Measurements from ENCODE around the gene PCSK5. TPM values are rescaled to one million over a fixed set of nuclear protein-coding genes. Genes with fewer than 3 reads are reported as not detected.

PCSK5 gene
- total and polyA plus RNA-seq, 10 donors = 0.28 to 8.1 (median 5.5) TPM

DNA sequence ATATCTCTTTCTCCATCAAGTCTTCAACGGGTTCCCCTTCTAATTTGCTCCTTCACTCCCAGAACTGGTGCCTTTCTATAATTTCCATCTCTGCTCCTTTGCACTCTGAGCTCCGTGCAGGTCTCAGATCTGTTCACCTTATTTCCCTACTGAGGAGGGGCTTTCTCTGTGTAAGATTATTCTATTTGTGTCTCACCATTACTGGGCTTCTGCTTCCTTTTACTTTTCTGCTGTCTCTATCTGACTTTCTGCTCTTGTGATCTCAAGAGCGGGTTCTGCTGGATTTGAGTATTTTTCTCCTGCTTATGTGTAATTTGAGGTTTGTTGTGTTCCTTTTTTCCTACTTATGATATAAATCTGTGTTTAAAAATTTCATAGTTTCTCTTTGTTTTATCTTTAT, 117.5 kb downstream of the PCSK5 start:
- no peak overlapping the region for H3K27ac ChIP-seq
- intact Hi-C loops (cut with DNase I; ENCODE audit: low total_unique reads) = no loop called here
- no peak overlapping the region for H3K4me3 ChIP-seq
- H3K36me3 ChIP-seq = no peaks in the 10 kb centered on the region
- H3K27me3 ChIP-seq (replicated peaks in 1 of 7) = no peaks in the 10 kb centered on the region
- H3K4me1 ChIP-seq = no peaks in the 10 kb centered on the region
- WGBS, 5 donors = 73 to 86% (median 80%) methylated on average over 3 of the region's 3 CpGs
- DNase-seq = no peak
- TF ChIP-seq POLR2A (IDR thresholded peaks at IDR 0.05) (no peak), POLR2AphosphoS5 (IDR thresholded peaks at IDR 0.05) (no peak)
- TF ChIP-seq, protein P1, sequence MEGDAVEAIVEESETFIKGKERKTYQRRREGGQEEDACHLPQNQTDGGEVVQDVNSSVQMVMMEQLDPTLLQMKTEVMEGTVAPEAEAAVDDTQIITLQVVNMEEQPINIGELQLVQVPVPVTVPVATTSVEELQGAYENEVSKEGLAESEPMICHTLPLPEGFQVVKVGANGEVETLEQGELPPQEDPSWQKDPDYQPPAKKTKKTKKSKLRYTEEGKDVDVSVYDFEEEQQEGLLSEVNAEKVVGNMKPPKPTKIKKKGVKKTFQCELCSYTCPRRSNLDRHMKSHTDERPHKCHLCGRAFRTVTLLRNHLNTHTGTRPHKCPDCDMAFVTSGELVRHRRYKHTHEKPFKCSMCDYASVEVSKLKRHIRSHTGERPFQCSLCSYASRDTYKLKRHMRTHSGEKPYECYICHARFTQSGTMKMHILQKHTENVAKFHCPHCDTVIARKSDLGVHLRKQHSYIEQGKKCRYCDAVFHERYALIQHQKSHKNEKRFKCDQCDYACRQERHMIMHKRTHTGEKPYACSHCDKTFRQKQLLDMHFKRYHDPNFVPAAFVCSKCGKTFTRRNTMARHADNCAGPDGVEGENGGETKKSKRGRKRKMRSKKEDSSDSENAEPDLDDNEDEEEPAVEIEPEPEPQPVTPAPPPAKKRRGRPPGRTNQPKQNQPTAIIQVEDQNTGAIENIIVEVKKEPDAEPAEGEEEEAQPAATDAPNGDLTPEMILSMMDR (IDR thresholded peaks at IDR 0.05 in 8 of 11, conservative IDR thresholded peaks at IDR 0.05 in 3 of 11) = no peak
- H3K9me3 ChIP-seq = no peaks in the 10 kb centered on the region

DNA sequence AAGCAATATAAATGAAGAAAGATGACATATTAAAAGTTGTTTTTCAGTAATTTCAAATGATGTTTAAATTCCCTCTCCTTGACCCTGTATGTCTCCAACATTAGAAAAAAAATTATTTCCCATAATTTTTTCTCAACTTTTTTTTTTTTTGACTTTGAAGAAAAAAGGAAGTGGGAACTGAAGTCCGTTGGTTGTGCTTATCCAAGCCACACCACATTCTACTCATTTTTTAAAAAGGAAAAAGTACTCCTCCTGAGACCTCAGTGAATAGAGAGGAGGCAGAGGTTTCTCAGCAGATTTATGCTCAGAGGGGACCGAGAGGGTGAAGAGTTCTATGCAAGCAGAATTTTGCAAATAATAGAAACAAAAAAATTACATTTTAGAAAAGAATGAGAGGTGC, 123.3 kb downstream of the PCSK5 start:
- Histone ChIP-seq H3K27me3 (replicated peaks in 1 of 7) (no peaks in the 10 kb centered on the region), H3K27ac (no peak overlapping the region), H3K4me1 (peaks cover 0 to 5% (median 0%) of the 10 kb centered on the region in 6 donors), H3K4me3 (no peak overlapping the region), H3K36me3 (no peaks in the 10 kb centered on the region), H3K9me3 (no peaks in the 10 kb centered on the region)
- no peak for DNase-seq
- WGBS, 5 donors = 15 to 32% (median 23%) methylated on average over 2 of the region's 2 CpGs
- TF ChIP-seq, protein P1 (IDR thresholded peaks at IDR 0.05 in 8 of 11, conservative IDR thresholded peaks at IDR 0.05 in 3 of 11) = no peak
- TF ChIP-seq POLR2AphosphoS5 (IDR thresholded peaks at IDR 0.05) = no peak
- no peak for TF ChIP-seq POLR2A (IDR thresholded peaks at IDR 0.05)
- intact Hi-C loops (cut with DNase I; ENCODE audit: low total_unique reads) = no loop called here

DNA sequence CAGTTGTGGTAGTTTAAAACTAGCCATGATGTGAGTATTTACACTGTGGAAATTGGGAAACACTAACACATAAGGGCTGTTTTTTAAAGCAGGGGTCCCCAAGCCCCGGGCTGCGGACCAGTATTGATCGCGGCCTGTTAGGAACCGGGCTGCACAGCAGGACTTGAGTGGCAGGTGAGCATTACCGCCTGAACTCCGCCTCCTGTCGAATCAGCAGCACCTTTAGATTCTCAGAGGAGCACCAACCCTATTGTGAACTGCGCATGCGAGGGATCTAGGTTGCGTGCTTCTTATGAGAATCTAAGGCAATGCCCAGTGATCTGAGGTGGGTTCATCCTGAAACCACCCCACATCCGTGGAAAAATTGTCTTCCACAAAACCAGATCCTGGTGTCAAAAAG, 127.8 kb downstream of the PCSK5 start:
- Histone ChIP-seq H3K27me3 (replicated peaks in 1 of 7) (no peaks in the 10 kb centered on the region), H3K4me1 (peaks cover 0 to 5% (median 0%) of the 10 kb centered on the region in 6 donors), H3K4me3 (no peak overlapping the region), H3K9me3 (no peaks in the 10 kb centered on the region), H3K36me3 (no peaks in the 10 kb centered on the region), H3K27ac (no peak overlapping the region)
- no peak for DNase-seq
- WGBS, 5 donors = 89 to 93% (median 91%) methylated on average over 12 of the region's 12 CpGs
- intact Hi-C loops (cut with DNase I; ENCODE audit: low total_unique reads) = no loop called here
- TF ChIP-seq POLR2AphosphoS5 (IDR thresholded peaks at IDR 0.05) (no peak), POLR2A (IDR thresholded peaks at IDR 0.05) (no peak)
- TF ChIP-seq, protein P1 (IDR thresholded peaks at IDR 0.05 in 8 of 11, conservative IDR thresholded peaks at IDR 0.05 in 3 of 11) = no peak

DNA sequence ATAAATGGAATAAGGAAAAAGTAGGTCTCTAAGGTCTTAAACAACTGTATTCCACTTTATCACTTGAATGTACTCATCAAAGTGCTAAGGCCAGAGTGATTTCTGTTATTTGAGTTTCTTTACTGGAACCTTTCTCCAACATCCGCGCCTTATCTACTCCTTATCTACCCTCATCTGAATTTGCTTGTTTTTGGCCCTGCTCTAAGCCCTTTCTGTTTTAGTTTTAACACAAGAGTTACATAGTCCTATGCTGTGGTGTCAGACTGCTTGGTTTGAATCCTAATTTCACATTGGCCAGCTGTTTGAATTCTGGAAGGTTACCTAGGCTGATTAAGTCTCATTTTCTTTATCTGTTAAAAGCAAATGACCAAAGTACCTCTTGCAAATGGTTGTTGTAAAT, 128.3 kb downstream of the PCSK5 start:
- H3K4me1 ChIP-seq = peaks cover 0 to 3% (median 0%) of the 10 kb centered on the region in 6 donors
- no peak for TF ChIP-seq POLR2A (IDR thresholded peaks at IDR 0.05)
- TF ChIP-seq POLR2AphosphoS5 (IDR thresholded peaks at IDR 0.05) = no peak
- TF ChIP-seq, protein P1 (IDR thresholded peaks at IDR 0.05 in 8 of 11, conservative IDR thresholded peaks at IDR 0.05 in 3 of 11) = no peak
- no peaks in the 10 kb centered on the region for H3K36me3 ChIP-seq
- WGBS, 5 donors = 61 to 78% (median 76%) methylated on average over 2 of the region's 2 CpGs
- no peak for DNase-seq
- H3K27ac ChIP-seq = no peak overlapping the region
- intact Hi-C loops (cut with DNase I; ENCODE audit: low total_unique reads) = no loop called here
- no peaks in the 10 kb centered on the region for H3K9me3 ChIP-seq
- H3K4me3 ChIP-seq = no peak overlapping the region
- no peaks in the 10 kb centered on the region for H3K27me3 ChIP-seq (replicated peaks in 1 of 7)
